Keratinocyte (primary cell): Measurements from ENCODE around the gene IRF9. TPM values are rescaled to one million over a fixed set of nuclear protein-coding genes. Genes with fewer than 3 reads are reported as not detected.

Source experiments
- DNase-seq: peaks from one replicate; pipeline ENCODE4 v3.0.0-alpha.2; 2011; ENCODE audit warnings: low read depth, missing footprints, low spot score
- FAIRE-seq: peaks from 2 replicates; lab custom pipeline; 2011; peaks lifted over from hg19 to GRCh38; lab: Jason Lieb, UNC
- H2AFZ ChIP-seq: 2 replicates; pipeline ENCODE4 v1.6.0; 2012; ENCODE audit warnings: low read length, control low read depth, inconsistent platforms; ENCODE audit not compliant: control insufficient read depth
- H3K27ac ChIP-seq: 2 replicates; pipeline ENCODE4 v1.5.1; 2011; ENCODE audit warnings: low read length; ENCODE audit not compliant: control insufficient read depth, insufficient read depth
- H3K27me3 ChIP-seq: 3 replicates; pipeline ENCODE4 v1.6.0; 2011; ENCODE audit warnings: low read length; ENCODE audit not compliant: control insufficient read depth, insufficient read depth; ENCODE audit errors: extremely low read depth
- H3K36me3 ChIP-seq, 2 experiments: 2 replicates in 1 of 2; 3 replicates in 1 of 2; pipeline ENCODE4 v1.5.1; 2011; ENCODE audit warnings: low read length in 2 of 2, mild to moderate bottlenecking in 1 of 2; ENCODE audit not compliant: control insufficient read depth in 2 of 2, insufficient read depth in 2 of 2; ENCODE audit errors: extremely low read depth in 1 of 2
- H3K4me1 ChIP-seq: 3 replicates; pipeline ENCODE4 v1.5.1; 2011; ENCODE audit warnings: low read length; ENCODE audit not compliant: control insufficient read depth, insufficient read depth; ENCODE audit errors: extremely low read depth
- H3K4me2 ChIP-seq: 3 replicates; pipeline ENCODE4 v1.6.0; 2011; ENCODE audit warnings: low read depth, low read length; ENCODE audit not compliant: control insufficient read depth, insufficient read depth; ENCODE audit errors: extremely low read depth
- H3K4me3 ChIP-seq, 3 experiments: fragments of 200-600 bp in 1 of 3; sonication (generic) in 1 of 3; 2 replicates in 2 of 3; 3 replicates in 1 of 3; pipeline ENCODE4 v1.5.1; 2011 to 2016; ENCODE audit warnings: low read length in 3 of 3, mild to moderate bottlenecking in 3 of 3, control low read depth in 2 of 3, inconsistent platforms in 1 of 3, low read depth in 1 of 3, mixed read lengths in 1 of 3, mixed run types in 1 of 3, moderate library complexity in 1 of 3; ENCODE audit not compliant: control insufficient read depth in 2 of 3, insufficient read depth in 2 of 3; ENCODE audit errors: extremely low read depth in 1 of 3
- H3K79me2 ChIP-seq: 2 replicates; pipeline ENCODE4 v1.6.0; 2012; ENCODE audit warnings: low read length; ENCODE audit not compliant: control insufficient read depth, insufficient read depth
- H3K9ac ChIP-seq: 3 replicates; pipeline ENCODE4 v1.6.0; 2011; ENCODE audit warnings: low read length; ENCODE audit not compliant: control insufficient read depth, insufficient read depth; ENCODE audit errors: extremely low read depth
- H3K9me1 ChIP-seq: 3 replicates; pipeline ENCODE4 v1.6.0; 2011; ENCODE audit warnings: low read length; ENCODE audit not compliant: control insufficient read depth, insufficient read depth; ENCODE audit errors: extremely low read depth
- H3K9me3 ChIP-seq: 2 replicates; pipeline ENCODE4 v1.5.1; 2012; ENCODE audit warnings: low read depth, low read length; ENCODE audit not compliant: control insufficient read depth
- H4K20me1 ChIP-seq: 3 replicates; pipeline ENCODE4 v1.6.0; 2011; ENCODE audit warnings: low read length; ENCODE audit not compliant: control insufficient read depth, insufficient read depth; ENCODE audit errors: extremely low read depth
- EZH2 ChIP-seq: IDR thresholded peaks from one replicate; pipeline ENCODE4 v1.6.1; 2012; ENCODE audit warnings: inconsistent platforms, mild to moderate bottlenecking, low read length, moderate library complexity
- dilution Hi-C: fragments of 300-500 bp; cut with MboI; formaldehyde crosslinking; loops from one replicate; pipeline ENCODE4 v1.7.0; 2020; ENCODE audit warnings: low sequenced_read_pairs; ENCODE audit not compliant: extremely low pct_ligation_motif_present
- polyA plus RNA-seq, 5 experiments: library from polyadenylated mRNA; depleted of rRNA in 3 of 5; stranded (reverse) in 3 of 5; stranded (forward) in 1 of 5; unstranded in 1 of 5; fragments of >200 nt; gene quantifications; 1 replicate in 1 of 5; 2 replicates in 3 of 5; 3 replicates in 1 of 5; pipeline versions ENCODE4 v1.2.1 to v1.2.3, GENCODE V29; 2011 to 2012; ENCODE audit warnings: missing spikeins in 2 of 5, low read depth in 1 of 5, low replicate concordance in 1 of 5
- TF ChIP-seq, protein P1 (sequence below), 3 experiments: IDR thresholded peaks in 1 of 3; conservative IDR thresholded peaks in 1 of 3; optimal IDR thresholded peaks in 1 of 3; 2 replicates in 2 of 3; 3 replicates in 1 of 3; pipeline versions ENCODE3 to v1.5.1; 2011; ENCODE audit warnings: low read length in 3 of 3, mild to moderate bottlenecking in 3 of 3, moderate library complexity in 2 of 3, control low read depth in 1 of 3, inconsistent platforms in 1 of 3; ENCODE audit not compliant: insufficient read depth in 2 of 3; ENCODE audit errors: extremely low read depth in 1 of 3

The IRF9 gene
- polyA plus RNA-seq, 1 donor (not counting 4 experiments of a cell fraction or from before 2014, with no cell fraction given) = 117 TPM

DNA sequence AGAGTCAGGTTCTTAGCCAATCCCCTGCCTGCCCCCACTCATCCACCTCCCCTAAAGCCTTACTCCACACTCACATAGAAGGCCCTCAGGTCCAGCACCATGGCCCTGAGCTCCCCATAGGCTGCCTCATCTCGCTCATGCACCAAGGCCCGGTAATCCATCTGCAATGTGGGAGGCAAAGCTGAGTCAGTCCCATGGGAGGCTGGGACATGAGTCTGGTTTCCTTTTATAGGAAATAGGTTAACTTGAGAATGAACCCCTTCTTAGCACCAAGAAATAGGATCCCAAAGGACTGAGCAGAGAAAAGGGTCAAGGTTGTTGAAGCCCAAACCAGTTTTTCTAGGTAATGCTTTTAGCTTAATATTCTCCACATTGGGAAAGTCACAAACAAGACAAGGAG, 17.6 kb upstream of the IRF9 start:
- Histone ChIP-seq H3K4me3 (no peak overlapping the region), H3K4me2 (no peak overlapping the region), H3K4me1 (peaks cover 29% of the 10 kb centered on the region), H3K9me3 (no peaks in the 10 kb centered on the region), H3K9me1 (peaks cover 4% of the 10 kb centered on the region), H2AFZ (no peak overlapping the region), H4K20me1 (no peaks in the 10 kb centered on the region), H3K9ac (no peak overlapping the region), H3K36me3 (peaks cover 10 to 21% of the 10 kb centered on the region in 2 experiments), H3K27me3 (no peaks in the 10 kb centered on the region), H3K27ac (no peak overlapping the region), H3K79me2 (peaks cover 57% of the 10 kb centered on the region)
- FAIRE-seq (no peak), DNase-seq (no peak)
- dilution Hi-C loops = no loop called here
- no peak for TF ChIP-seq EZH2
- TF ChIP-seq, protein P1, sequence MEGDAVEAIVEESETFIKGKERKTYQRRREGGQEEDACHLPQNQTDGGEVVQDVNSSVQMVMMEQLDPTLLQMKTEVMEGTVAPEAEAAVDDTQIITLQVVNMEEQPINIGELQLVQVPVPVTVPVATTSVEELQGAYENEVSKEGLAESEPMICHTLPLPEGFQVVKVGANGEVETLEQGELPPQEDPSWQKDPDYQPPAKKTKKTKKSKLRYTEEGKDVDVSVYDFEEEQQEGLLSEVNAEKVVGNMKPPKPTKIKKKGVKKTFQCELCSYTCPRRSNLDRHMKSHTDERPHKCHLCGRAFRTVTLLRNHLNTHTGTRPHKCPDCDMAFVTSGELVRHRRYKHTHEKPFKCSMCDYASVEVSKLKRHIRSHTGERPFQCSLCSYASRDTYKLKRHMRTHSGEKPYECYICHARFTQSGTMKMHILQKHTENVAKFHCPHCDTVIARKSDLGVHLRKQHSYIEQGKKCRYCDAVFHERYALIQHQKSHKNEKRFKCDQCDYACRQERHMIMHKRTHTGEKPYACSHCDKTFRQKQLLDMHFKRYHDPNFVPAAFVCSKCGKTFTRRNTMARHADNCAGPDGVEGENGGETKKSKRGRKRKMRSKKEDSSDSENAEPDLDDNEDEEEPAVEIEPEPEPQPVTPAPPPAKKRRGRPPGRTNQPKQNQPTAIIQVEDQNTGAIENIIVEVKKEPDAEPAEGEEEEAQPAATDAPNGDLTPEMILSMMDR (optimal IDR thresholded peaks at IDR 0.05 in 1 of 3, IDR thresholded peaks at IDR 0.05 in 1 of 3, conservative IDR thresholded peaks at IDR 0.05 in 1 of 3; ENCODE audit: extremely low read depth in 1 of 3, insufficient read depth in 2 of 3, low read length in 3 of 3) = no peak

DNA sequence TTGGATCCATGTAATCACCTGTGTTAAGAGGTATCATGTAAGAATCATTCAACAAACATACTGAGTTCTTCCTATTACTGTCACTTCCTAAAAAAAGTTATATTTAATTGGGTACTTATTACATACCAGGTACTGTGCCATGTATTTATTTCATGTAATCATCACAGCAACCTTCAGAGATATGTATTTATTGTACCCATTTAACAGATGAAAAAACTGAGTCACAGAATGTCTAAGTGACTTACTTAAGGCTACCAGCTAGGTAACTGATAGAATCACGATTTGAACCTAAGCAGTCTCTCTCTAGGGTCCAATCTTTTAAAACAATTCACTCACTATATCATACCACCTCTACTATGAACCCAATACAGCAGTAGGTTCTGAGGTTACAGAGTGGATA, 16.6 kb upstream of the IRF9 start:
- dilution Hi-C loops = no loop called here
- FAIRE-seq = no peak
- H3K79me2 ChIP-seq = peaks cover 56% of the 10 kb centered on the region

More for the DNA sequence above, 16.6 kb upstream of the IRF9 start:
- H3K36me3 ChIP-seq = peaks cover 11 to 21% of the 10 kb centered on the region in 2 experiments
- no peaks in the 10 kb centered on the region for H4K20me1 ChIP-seq
- H3K9ac ChIP-seq = no peak overlapping the region
- TF ChIP-seq, protein P1 (optimal IDR thresholded peaks at IDR 0.05 in 1 of 3, IDR thresholded peaks at IDR 0.05 in 1 of 3, conservative IDR thresholded peaks at IDR 0.05 in 1 of 3; ENCODE audit: extremely low read depth in 1 of 3, insufficient read depth in 2 of 3, low read length in 3 of 3) = no peak
- no peak for TF ChIP-seq EZH2
- H3K27me3 ChIP-seq = no peaks in the 10 kb centered on the region
- H3K4me3 ChIP-seq = no peak overlapping the region
- DNase-seq = no peak
- peaks cover 2% of the 10 kb centered on the region for H3K9me1 ChIP-seq
- no peak overlapping the region for H3K4me2 ChIP-seq
- H2AFZ ChIP-seq = no peak overlapping the region
- no peaks in the 10 kb centered on the region for H3K9me3 ChIP-seq
- H3K27ac ChIP-seq = no peak overlapping the region
- peaks cover 32% of the 10 kb centered on the region for H3K4me1 ChIP-seq
